Measurements from ENCODE around the gene MGP.

Gene MGP

DNA sequence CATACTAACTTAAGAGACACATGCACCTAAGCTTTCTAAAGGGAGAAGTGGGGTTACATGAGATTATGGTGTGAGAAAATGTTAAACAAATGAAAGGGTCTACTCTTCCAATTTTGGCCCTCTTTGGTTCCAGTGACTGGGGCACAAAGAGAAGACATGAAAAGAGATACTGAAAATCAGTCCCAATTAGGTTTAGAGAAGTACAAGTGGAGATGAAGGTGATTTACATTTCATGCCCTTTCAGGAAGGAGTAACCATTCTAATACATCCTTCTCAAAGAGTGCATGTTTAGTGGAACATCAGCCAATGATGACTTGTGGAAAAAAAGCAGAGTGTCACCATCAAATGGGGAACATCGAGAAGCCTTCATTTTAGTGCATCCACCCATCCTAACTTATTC lies 14.4 kb downstream of the MGP start:
- Histone ChIP-seq H3K27ac (ENCODE audit: low read depth, low read length) (no peak overlapping the region), H3K36me3 (ENCODE audit: control insufficient read depth in 5 of 5, insufficient read depth in 5 of 5, low read length in 5 of 5) (no peaks in the 10 kb centered on the region), H3K9ac (ENCODE audit: low read length in 5 of 5) (no peak overlapping the region), H3K27me3 (ENCODE audit: control insufficient read depth in 5 of 5, insufficient read depth in 4 of 5, low read length in 5 of 5) (no peaks in the 10 kb centered on the region), H3K4me1 (ENCODE audit: control insufficient read depth in 5 of 5, insufficient read depth in 5 of 5, low read length in 5 of 5) (no peaks in the 10 kb centered on the region), H3K9me3 (ENCODE audit: control insufficient read depth in 5 of 5, low read length in 5 of 5) (peaks cover 0 to 5% (median 0%) of the 10 kb centered on the region in 5 donors), H3K4me3 (ENCODE audit: low read depth in 1 of 5, low read length in 5 of 5) (no peak overlapping the region)

DNA sequence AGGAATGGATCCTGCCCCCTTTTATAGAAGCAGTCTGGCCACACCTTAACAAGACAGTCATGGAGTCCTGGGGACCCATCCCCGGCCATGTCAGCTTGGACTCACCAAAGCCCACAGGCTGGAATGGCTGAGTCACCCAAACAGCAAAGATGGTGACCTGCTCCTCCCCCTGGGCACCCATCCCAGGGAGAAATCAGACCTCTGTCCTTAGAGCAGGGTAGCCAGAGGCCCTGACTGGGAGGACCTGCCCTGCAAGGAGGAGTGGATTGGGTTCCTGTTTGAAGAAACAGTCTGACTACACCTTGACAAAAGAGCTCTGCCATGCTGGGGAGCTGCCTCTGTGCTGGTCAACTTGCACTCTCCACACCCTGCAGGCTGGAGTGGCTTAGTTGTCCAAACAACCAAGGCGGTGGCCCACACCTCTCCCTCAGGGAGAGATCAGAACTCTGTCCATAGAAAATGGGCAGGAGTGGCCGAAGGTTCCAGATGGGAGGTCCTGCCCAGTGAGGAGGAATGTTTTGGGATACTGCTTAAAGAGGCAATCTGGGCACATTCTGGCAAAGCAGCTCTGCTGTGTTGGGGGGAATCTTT lies 16.6 kb downstream of the MGP start:
- H3K27ac ChIP-seq (ENCODE audit: low read depth, low read length), result no peak overlapping the region
- H3K4me1 ChIP-seq (ENCODE audit: control insufficient read depth in 5 of 5, insufficient read depth in 5 of 5, low read length in 5 of 5), result no peaks in the 10 kb centered on the region

GRCh38 chr12:14860490-14860889 lies 25.2 kb downstream of the MGP start:
- Histone ChIP-seq H3K9me3 (ENCODE audit: control insufficient read depth in 5 of 5, low read length in 5 of 5) (peaks cover 0 to 14% (median 3%) of the 10 kb centered on the region in 5 donors), H3K9ac (ENCODE audit: low read length in 5 of 5) (no peak overlapping the region), H3K27me3 (ENCODE audit: control insufficient read depth in 5 of 5, insufficient read depth in 4 of 5, low read length in 5 of 5) (no peaks in the 10 kb centered on the region), H3K4me1 (ENCODE audit: control insufficient read depth in 5 of 5, insufficient read depth in 5 of 5, low read length in 5 of 5) (no peaks in the 10 kb centered on the region), H3K4me3 (ENCODE audit: low read depth in 1 of 5, low read length in 5 of 5) (peak overlapping the region in 1 of 5 donors; percentile 22), H3K36me3 (ENCODE audit: control insufficient read depth in 5 of 5, insufficient read depth in 5 of 5, low read length in 5 of 5) (no peaks in the 10 kb centered on the region), H3K27ac (ENCODE audit: low read depth, low read length) (no peak overlapping the region)

More for the DNA sequence above, 16.6 kb downstream of the MGP start:
- Histone ChIP-seq H3K9me3 (ENCODE audit: control insufficient read depth in 5 of 5, low read length in 5 of 5) (peaks cover 0 to 5% (median 0%) of the 10 kb centered on the region in 5 donors), H3K27me3 (ENCODE audit: control insufficient read depth in 5 of 5, insufficient read depth in 4 of 5, low read length in 5 of 5) (no peaks in the 10 kb centered on the region), H3K9ac (ENCODE audit: low read length in 5 of 5) (no peak overlapping the region), H3K36me3 (ENCODE audit: control insufficient read depth in 5 of 5, insufficient read depth in 5 of 5, low read length in 5 of 5) (no peaks in the 10 kb centered on the region), H3K4me3 (ENCODE audit: low read depth in 1 of 5, low read length in 5 of 5) (no peak overlapping the region)

- Histone ChIP-seq H3K36me3 (ENCODE audit: control insufficient read depth in 5 of 5, insufficient read depth in 5 of 5, low read length in 5 of 5) (no peaks in the 10 kb centered on the region), H3K9me3 (ENCODE audit: control insufficient read depth in 5 of 5, low read length in 5 of 5) (peaks cover 0 to 14% (median 3%) of the 10 kb centered on the region in 5 donors)
Observed at GRCh38 chr12:14858513-14858912, 27.1 kb downstream of the MGP start.

GRCh38 chr12:14854586-14855183 lies 31.0 kb downstream of the MGP start:
- Histone ChIP-seq H3K9ac (ENCODE audit: low read length in 5 of 5) (no peak overlapping the region), H3K27me3 (ENCODE audit: control insufficient read depth in 5 of 5, insufficient read depth in 4 of 5, low read length in 5 of 5) (no peaks in the 10 kb centered on the region), H3K4me3 (ENCODE audit: low read depth in 1 of 5, low read length in 5 of 5) (no peak overlapping the region), H3K9me3 (ENCODE audit: control insufficient read depth in 5 of 5, low read length in 5 of 5) (peaks cover 0 to 7% (median 0%) of the 10 kb centered on the region in 5 donors), H3K4me1 (ENCODE audit: control insufficient read depth in 5 of 5, insufficient read depth in 5 of 5, low read length in 5 of 5) (peaks cover 0 to 10% (median 0%) of the 10 kb centered on the region in 5 donors), H3K36me3 (ENCODE audit: control insufficient read depth in 5 of 5, insufficient read depth in 5 of 5, low read length in 5 of 5) (no peaks in the 10 kb centered on the region), H3K27ac (ENCODE audit: low read depth, low read length) (peak overlapping the region; percentile 9)

More at GRCh38 chr12:14858513-14858912, 27.1 kb downstream of the MGP start:
- peaks cover 0 to 10% (median 0%) of the 10 kb centered on the region in 5 donors for H3K4me1 ChIP-seq (ENCODE audit: control insufficient read depth in 5 of 5, insufficient read depth in 5 of 5, low read length in 5 of 5)
- no peaks in the 10 kb centered on the region for H3K27me3 ChIP-seq (ENCODE audit: control insufficient read depth in 5 of 5, insufficient read depth in 4 of 5, low read length in 5 of 5)
- no peak overlapping the region for H3K9ac ChIP-seq (ENCODE audit: low read length in 5 of 5)
- no peak overlapping the region for H3K4me3 ChIP-seq (ENCODE audit: low read depth in 1 of 5, low read length in 5 of 5)
- no peak overlapping the region for H3K27ac ChIP-seq (ENCODE audit: low read depth, low read length)

- Histone ChIP-seq H3K36me3 (ENCODE audit: control insufficient read depth in 5 of 5, insufficient read depth in 5 of 5, low read length in 5 of 5) (no peaks in the 10 kb centered on the region), H3K4me3 (ENCODE audit: low read depth in 1 of 5, low read length in 5 of 5) (no peak overlapping the region), H3K27ac (ENCODE audit: low read depth, low read length) (no peak overlapping the region), H3K27me3 (ENCODE audit: control insufficient read depth in 5 of 5, insufficient read depth in 4 of 5, low read length in 5 of 5) (no peaks in the 10 kb centered on the region), H3K4me1 (ENCODE audit: control insufficient read depth in 5 of 5, insufficient read depth in 5 of 5, low read length in 5 of 5) (peaks cover 0 to 10% (median 0%) of the 10 kb centered on the region in 5 donors), H3K9ac (ENCODE audit: low read length in 5 of 5) (no peak overlapping the region), H3K9me3 (ENCODE audit: control insufficient read depth in 5 of 5, low read length in 5 of 5) (peaks cover 0 to 7% (median 0%) of the 10 kb centered on the region in 5 donors)
Observed at GRCh38 chr12:14853961-14854360, 31.7 kb downstream of the MGP start.

DNA sequence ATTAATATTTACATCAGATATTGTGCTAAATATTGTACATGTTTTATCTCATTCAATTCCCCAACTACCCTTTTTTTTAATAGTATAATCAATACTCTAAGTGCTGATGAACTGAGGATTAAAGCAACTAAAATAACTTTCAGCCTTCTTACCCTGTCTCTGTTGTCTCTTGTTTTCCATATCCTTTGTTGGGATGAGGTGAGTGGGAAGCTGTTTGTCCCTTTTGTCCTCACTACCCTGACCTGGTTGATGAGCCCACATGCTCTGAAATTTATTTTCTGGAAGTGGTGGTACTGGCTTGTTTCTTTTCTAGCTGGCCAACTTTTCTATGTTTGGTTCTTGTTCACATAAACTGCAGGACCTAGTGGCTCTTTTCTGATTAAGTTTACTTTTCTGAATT lies 32.8 kb downstream of the MGP start:
- H3K4me1 ChIP-seq (ENCODE audit: control insufficient read depth in 5 of 5, insufficient read depth in 5 of 5, low read length in 5 of 5), result peaks cover 0 to 10% (median under 1%) of the 10 kb centered on the region in 5 donors
- peaks cover 0 to 7% (median 0%) of the 10 kb centered on the region in 5 donors for H3K9me3 ChIP-seq (ENCODE audit: control insufficient read depth in 5 of 5, low read length in 5 of 5)
- no peak overlapping the region for H3K9ac ChIP-seq (ENCODE audit: low read length in 5 of 5)
- no peaks in the 10 kb centered on the region for H3K27me3 ChIP-seq (ENCODE audit: control insufficient read depth in 5 of 5, insufficient read depth in 4 of 5, low read length in 5 of 5)
- H3K27ac ChIP-seq (ENCODE audit: low read depth, low read length), result no peak overlapping the region
- H3K36me3 ChIP-seq (ENCODE audit: control insufficient read depth in 5 of 5, insufficient read depth in 5 of 5, low read length in 5 of 5), result no peaks in the 10 kb centered on the region
- H3K4me3 ChIP-seq (ENCODE audit: low read depth in 1 of 5, low read length in 5 of 5), result no peak overlapping the region

- no peaks in the 10 kb centered on the region for H3K27me3 ChIP-seq (ENCODE audit: control insufficient read depth in 5 of 5, insufficient read depth in 4 of 5, low read length in 5 of 5)
- no peak overlapping the region for H3K9ac ChIP-seq (ENCODE audit: low read length in 5 of 5)
- no peak overlapping the region for H3K27ac ChIP-seq (ENCODE audit: low read depth, low read length)
- no peak overlapping the region for H3K4me3 ChIP-seq (ENCODE audit: low read depth in 1 of 5, low read length in 5 of 5)
- H3K4me1 ChIP-seq (ENCODE audit: control insufficient read depth in 5 of 5, insufficient read depth in 5 of 5, low read length in 5 of 5), result peaks cover 1 to 21% (median 17%) of the 10 kb centered on the region in 5 donors
- no peaks in the 10 kb centered on the region for H3K36me3 ChIP-seq (ENCODE audit: control insufficient read depth in 5 of 5, insufficient read depth in 5 of 5, low read length in 5 of 5)
- peaks cover 0 to 1% (median 0%) of the 10 kb centered on the region in 5 donors for H3K9me3 ChIP-seq (ENCODE audit: control insufficient read depth in 5 of 5, low read length in 5 of 5)
Observed at GRCh38 chr12:14850929-14851663, 34.6 kb downstream of the MGP start.

DNA sequence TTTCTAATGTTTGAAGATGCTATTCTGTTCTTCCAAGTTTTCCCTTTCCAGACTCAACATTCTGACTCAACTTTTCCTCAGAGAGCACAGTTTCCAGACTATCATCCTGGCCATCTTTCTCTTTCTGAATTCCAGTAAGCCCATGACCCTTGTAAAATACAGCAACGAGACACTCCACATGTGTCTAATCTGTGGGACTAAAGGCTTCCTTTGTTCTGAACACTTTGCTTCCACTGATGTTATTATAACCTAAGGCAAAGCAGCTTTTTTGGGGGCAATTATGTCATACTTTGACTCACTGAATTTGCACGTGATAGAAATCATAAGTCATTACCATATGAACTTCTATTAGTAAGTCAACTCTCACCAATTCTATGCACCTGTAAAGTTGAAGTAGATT lies 36.0 kb downstream of the MGP start:
- Histone ChIP-seq H3K27me3 (ENCODE audit: control insufficient read depth in 5 of 5, insufficient read depth in 4 of 5, low read length in 5 of 5) (no peaks in the 10 kb centered on the region), H3K4me3 (ENCODE audit: low read depth in 1 of 5, low read length in 5 of 5) (no peak overlapping the region), H3K9ac (ENCODE audit: low read length in 5 of 5) (no peak overlapping the region), H3K9me3 (ENCODE audit: control insufficient read depth in 5 of 5, low read length in 5 of 5) (no peaks in the 10 kb centered on the region), H3K27ac (ENCODE audit: low read depth, low read length) (peak overlapping the region; percentile 14), H3K4me1 (ENCODE audit: control insufficient read depth in 5 of 5, insufficient read depth in 5 of 5, low read length in 5 of 5) (peaks cover 1 to 26% (median 18%) of the 10 kb centered on the region in 5 donors), H3K36me3 (ENCODE audit: control insufficient read depth in 5 of 5, insufficient read depth in 5 of 5, low read length in 5 of 5) (no peaks in the 10 kb centered on the region)
